H1 (cell line): ENCODE results near the gene SRRM3. TPM values are rescaled to one million over a fixed set of nuclear protein-coding genes. Genes with fewer than 3 reads are reported as not detected.

ENCODE experiments used
- BACH1 ChIP-seq: IDR thresholded peaks from 2 replicates; pipeline ENCODE4 v1.6.1; 2012; ENCODE audit warnings: low read length, improper control_type of control experiment
- CHD2 ChIP-seq: IDR thresholded peaks from 2 replicates; pipeline ENCODE4 v1.6.1; 2012; ENCODE audit warnings: low read length, improper control_type of control experiment
- CREB1 ChIP-seq: IDR thresholded peaks from 2 replicates; pipeline ENCODE4 v1.6.1; 2012; ENCODE audit warnings: inconsistent platforms
- RFX5 ChIP-seq: IDR thresholded peaks from 2 replicates; pipeline ENCODE4 v1.6.1; 2011; ENCODE audit warnings: low read depth, low read length, improper control_type of control experiment, borderline replicate concordance
- TBP ChIP-seq: IDR thresholded peaks from 2 replicates; pipeline ENCODE4 v1.6.1; 2011; ENCODE audit warnings: low read depth, low read length, improper control_type of control experiment
- polyA plus RNA-seq, 7 experiments: library from polyadenylated mRNA; depleted of rRNA in 3 of 7; stranded (reverse) in 5 of 7; unstranded in 2 of 7; fragments of >200 nt in 5 of 7; fragments of 200-250 nt in 2 of 7; gene quantifications; 1 replicate in 5 of 7; 2 replicates in 1 of 7; 4 replicates in 1 of 7; pipeline versions ENCODE4 v1.2.1 to v1.2.3, GENCODE V29; 2011 to 2013; ENCODE audit warnings: missing spikeins in 2 of 7, mixed read lengths in 2 of 7
- total RNA-seq: library from RNA; stranded (reverse); fragmentation: NEBNext Ultra II Directional; extraction: Animal tissue kit (Norgen Biotek cat#: 25700); gene quantifications from 2 replicates; pipeline ENCODE4 v1.2.1, GENCODE V29; 2021

SRRM3 gene
- total and polyA plus RNA-seq, 2 of the 8 experiments (the other 6 are each of a cell fraction or from before 2014, with no cell fraction given): 10.4 to 17.4 TPM

DNA sequence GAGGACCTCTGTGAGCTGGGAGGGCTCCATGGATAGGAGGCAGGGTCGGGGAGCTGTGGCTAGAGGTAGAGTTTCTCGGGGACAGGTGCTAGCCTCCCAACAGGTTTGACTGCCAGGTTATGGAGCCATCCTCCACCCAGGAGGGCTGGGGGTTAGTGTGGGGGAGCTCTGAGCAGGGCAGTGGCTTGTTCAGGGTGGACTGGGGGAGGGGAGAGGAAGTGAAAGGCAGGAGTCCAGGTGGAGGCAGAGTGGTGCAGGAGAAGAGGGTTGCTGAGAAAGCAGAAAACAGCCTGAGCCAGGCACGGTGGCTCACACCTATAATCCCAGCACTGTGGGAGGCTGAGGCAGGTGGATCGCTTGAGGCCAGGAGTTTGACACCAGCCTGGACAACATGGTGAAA is 60.2 kb downstream of the SRRM3 start (continued):
- TF ChIP-seq TBP (no peak), CHD2 (no peak), RFX5 (no peak), CREB1 (no peak), BACH1 (no peak)
